Measurements from ENCODE around the gene DIDO1. TPM values are rescaled to one million over a fixed set of nuclear protein-coding genes. Genes with fewer than 3 reads are reported as not detected.

DIDO1 gene
- total and polyA plus RNA-seq, 2 of the 13 experiments (the other 11 are each of a cell fraction or from before 2014, with no cell fraction given), result 75.0 to 75.1 TPM

- Histone ChIP-seq H3K9me3 (ENCODE audit: low read length) (no peaks in the 10 kb centered on the region), H3K4me2 (ENCODE audit: low read depth, low read length) (peak overlapping the region; percentile 89), H3K9ac (ENCODE audit: insufficient read depth, low read depth, low read length) (peak overlapping the region; percentile 98), H2AFZ (ENCODE audit: low read length) (no peak overlapping the region), H4K20me1 (ENCODE audit: insufficient read depth, low read length) (peaks cover 69% of the 10 kb centered on the region), H3K27me3 (ENCODE audit: control insufficient read depth in 1 of 2, insufficient read depth in 2 of 2, low read length in 2 of 2) (peaks cover 0 to 5% of the 10 kb centered on the region in 2 experiments; a peak in 1 of 5 replicates), H3K4me3 (replicated peaks in 1 of 3; ENCODE audit: insufficient read depth in 1 of 3, low read depth in 2 of 3, low read length in 3 of 3) (peak overlapping the region; percentile 87 to 99 (median 97)), H3K36me3 (replicated peaks in 1 of 2; ENCODE audit: control insufficient read depth in 1 of 2, insufficient read depth in 2 of 2, low read length in 2 of 2) (peaks cover 1 to 16% of the 10 kb centered on the region in 2 experiments; a peak in 2 of 5 replicates), H3K27ac (ENCODE audit: extremely low read length, insufficient read depth, low read length) (peak overlapping the region; percentile 90), H3K79me2 (ENCODE audit: insufficient read depth, low read length) (peaks cover 99% of the 10 kb centered on the region), H3K4me1 (ENCODE audit: insufficient read depth, low read length) (peaks cover 64% of the 10 kb centered on the region)
- 2% methylated on average over 12 of the region's 12 CpGs for WGBS (ENCODE audit: low lambda C conversion rate)
- peak; percentile 56 for DNase-seq (ENCODE audit: low spot score)
- no TSS peak for BruUV-seq (replicated peaks)
- peak; percentile 32 for FAIRE-seq
- ChIA-PET CTCF (ENCODE audit: low intra/inter-chr PET ratio, low total read pairs) (no interaction called here), POLR2A (interaction anchor here (1.1 to 6.4 kb wide), 11 partner anchors 8 to 50 kb away, joined by 3 to 118 read pairs (median 5); partner anchors contain the start of genes GID8 and SLC17A9)
- peak; percentile 18 for ATAC-seq
- intact Hi-C loops (cut with micrococcal nuclease; ENCODE audit: unreplicated experiment) (loop anchor here (2.0 kb wide), 1 partner anchor 30 kb away; no protein-coding TSS in a partner anchor), in situ Hi-C loops (cut with HindIII; ENCODE audit: extremely low pct_ligation_motif_present, low pct_unique_long_range_greater_than_20kb) (no loop called here)
- TF ChIP-seq CREBL2 (CRISPR knock-in tag; IDR thresholded peaks at IDR 0.05; ENCODE audit: borderline replicate concordance) (no peak), ZNF260 (CRISPR knock-in tag; IDR thresholded peaks at IDR 0.05; ENCODE audit: borderline replicate concordance, low read depth) (no peak), MYNN (CRISPR knock-in tag; IDR thresholded peaks at IDR 0.05; ENCODE audit: low read depth) (no peak), SKIL (CRISPR knock-in tag; IDR thresholded peaks at IDR 0.05; ENCODE audit: borderline replicate concordance) (0 out of 2 replicates have a peak, but pooled peaks have one; percentile 25), DR1 (CRISPR knock-in tag; IDR thresholded peaks at IDR 0.05) (no peak), ZNF747 (CRISPR knock-in tag; IDR thresholded peaks at IDR 0.05; ENCODE audit: borderline replicate concordance) (0 out of 2 replicates have a peak, but pooled peaks have one; percentile 70), KDM5A (IDR thresholded peaks at IDR 0.05; ENCODE audit: borderline replicate concordance, low read length) (no peak), SP4 (CRISPR knock-in tag; IDR thresholded peaks at IDR 0.05) (no peak), GTF3A (CRISPR knock-in tag; conservative IDR thresholded peaks at IDR 0.05) (no peak; the same call in 1 of the 2 replicates), ZNF546 (CRISPR knock-in tag; conservative IDR thresholded peaks at IDR 0.05) (no peak), ZNF264 (CRISPR knock-in tag; IDR thresholded peaks at IDR 0.05) (0 out of 2 replicates have a peak, but pooled peaks have one; percentile 3), FLYWCH1 (CRISPR knock-in tag; IDR thresholded peaks at IDR 0.05) (no peak), E2F1 (CRISPR knock-in tag; IDR thresholded peaks at IDR 0.05) (no peak), PAWR (CRISPR knock-in tag; IDR thresholded peaks at IDR 0.05; ENCODE audit: borderline replicate concordance) (no peak), FOXC1 (CRISPR knock-in tag; IDR thresholded peaks at IDR 0.05; ENCODE audit: borderline replicate concordance) (no peak), MLXIP (CRISPR knock-in tag; IDR thresholded peaks at IDR 0.05; ENCODE audit: borderline replicate concordance) (no peak), ZBTB20 (CRISPR knock-in tag; IDR thresholded peaks at IDR 0.05; ENCODE audit: borderline replicate concordance, low read depth) (peak; percentile 21; the same call in 1 of the 2 replicates)
Observed at GRCh38 chr20:62924442-62925075, 1.7 kb downstream of the DIDO1 start.

Data from HepG2 (cell line).